HG03045 (cell line): Measurements from ENCODE around the gene TNP2.

Experiments
- ATAC-seq: cut with Tn5 transposase; IDR thresholded peaks from one replicate; pipeline ENCODE4 v1.9.1; 2021; ENCODE audit warnings: mild to moderate bottlenecking, moderate library complexity; ENCODE audit not compliant: unreplicated experiment

The TNP2 gene

GRCh38 chr16:11278681-11279628 lies 9.8 kb upstream of the TNP2 start:
- no peak for ATAC-seq

GRCh38 chr16:11277607-11278337 lies 8.6 kb upstream of the TNP2 start:
- ATAC-seq: no peak

GRCh38 chr16:11276896-11277593 lies 7.9 kb upstream of the TNP2 start:
- ATAC-seq: no peak

- ATAC-seq: no peak
Measured at GRCh38 chr16:11276143-11276895, 7.2 kb upstream of the TNP2 start, which contains the start of gene PRM2. Gene PRM2 (minus strand): TSS chr16:11276480. CDS start chr16:11276370, 110 bp downstream.

- ATAC-seq: no peak
Measured at GRCh38 chr16:11274964-11275363, 5.8 kb upstream of the TNP2 start.

- no peak for ATAC-seq
Measured at GRCh38 chr16:11273721-11274324, 4.7 kb upstream of the TNP2 start.

GRCh38 chr16:11272921-11273720 lies 4.0 kb upstream of the TNP2 start, which contains the start of gene PRM3:
Gene PRM3 (minus strand): TSS chr16:11273629. CDS start chr16:11273595, 34 bp downstream.
- ATAC-seq: no peak

- ATAC-seq: no peak
Measured at GRCh38 chr16:11272484-11272883, 3.4 kb upstream of the TNP2 start.

- ATAC-seq: no peak
Measured at GRCh38 chr16:11271610-11272009, 2.5 kb upstream of the TNP2 start.

- ATAC-seq: no peak
Measured at GRCh38 chr16:11270602-11271162, 1.6 kb upstream of the TNP2 start.

- no peak for ATAC-seq
Measured at GRCh38 chr16:11265124-11265523, 4.0 kb downstream of the TNP2 start.

GRCh38 chr16:11264155-11264832 lies 4.8 kb downstream of the TNP2 start:
- ATAC-seq: no peak

- no peak for ATAC-seq
Measured at GRCh38 chr16:11263737-11264136, 5.4 kb downstream of the TNP2 start.

GRCh38 chr16:11262915-11263314 lies 6.2 kb downstream of the TNP2 start:
- ATAC-seq: no peak

- no peak for ATAC-seq
Measured at GRCh38 chr16:11260596-11260966, 8.5 kb downstream of the TNP2 start.

- ATAC-seq: no peak
Measured at GRCh38 chr16:11259655-11260595, 9.2 kb downstream of the TNP2 start.
